Vagina (tissue), 2 donors: Measurements from ENCODE around the gene MKI67. TPM values are rescaled to one million over a fixed set of nuclear protein-coding genes. Genes with fewer than 3 reads are reported as not detected.
"Not testable (repeated sequence)": the region's sequence is repeated elsewhere in the genome, so short reads cannot be mapped to it uniquely, and the experiment has no call there.

ENCODE experiments used
- DNase-seq, 2 donors: peaks; one replicate each; pipeline ENCODE4 v3.0.0-alpha.2; 2017; ENCODE audit errors: extremely low spot score in 2 of 2
- H3K27ac ChIP-seq: fragments of 200-600 bp; sonication (generic); one replicate; pipeline ENCODE4 v1.5.1; 2019
- H3K27me3 ChIP-seq: fragments of 200-600 bp; sonication (generic); one replicate; pipeline ENCODE4 v1.5.1; 2019
- H3K36me3 ChIP-seq, 2 donors: fragments of 200-600 bp; sonication (generic); one replicate each; pipeline ENCODE4 v1.5.1; 2017 to 2019
- H3K4me1 ChIP-seq: fragments of 200-600 bp; sonication (generic); one replicate; pipeline ENCODE4 v1.5.1; 2019
- H3K4me3 ChIP-seq, 2 donors: fragments of 200-600 bp; sonication (generic); 1 replicate in 1 of 2; 2 replicates in 1 of 2; pipeline ENCODE4 v1.5.1; 2016 to 2019
- H3K9me3 ChIP-seq: fragments of 200-600 bp; sonication (generic); one replicate; pipeline ENCODE4 v1.5.1; 2019
- POLR2A ChIP-seq, 2 donors: fragments of 450-650 bp; IDR thresholded peaks; one replicate each; pipeline ENCODE4 v1.6.1; 2017; ENCODE audit warnings: antibody characterized with exemption in 2 of 2, mild to moderate bottlenecking in 2 of 2, moderate library complexity in 2 of 2
- POLR2AphosphoS5 ChIP-seq, 2 donors: sonication (generic); formaldehyde crosslinking; IDR thresholded peaks; one replicate each; pipeline ENCODE4 v1.9.0; 2017; ENCODE audit warnings: antibody characterized with exemption in 2 of 2, mild to moderate bottlenecking in 2 of 2, low read depth in 1 of 2; ENCODE audit not compliant: insufficient read depth in 1 of 2
- intact Hi-C: fragments of 100-400 bp; cut with DNase I; formaldehyde crosslinking; loops from one replicate; pipeline ENCODE4 v1.15.1; 2023
- total RNA-seq: library from RNA; depleted of rRNA; stranded (reverse); fragments of >200 nt; gene quantifications from one replicate; pipeline ENCODE4 v1.2.3, GENCODE V29; 2016
- TF ChIP-seq, protein P1 (sequence below), 3 experiments: fragments of 450-650 bp in 2 of 3; fragments of 200-600 bp in 1 of 3; sonication (generic) in 1 of 3; IDR thresholded peaks; one replicate each; pipeline ENCODE4 v1.5.1; 2017 to 2019; ENCODE audit warnings: antibody characterized with exemption in 3 of 3, mild to moderate bottlenecking in 2 of 3, moderate library complexity in 2 of 3

MKI67 gene
- total RNA-seq, 1 donor from 2014 or later, result 11.5 TPM

DNA sequence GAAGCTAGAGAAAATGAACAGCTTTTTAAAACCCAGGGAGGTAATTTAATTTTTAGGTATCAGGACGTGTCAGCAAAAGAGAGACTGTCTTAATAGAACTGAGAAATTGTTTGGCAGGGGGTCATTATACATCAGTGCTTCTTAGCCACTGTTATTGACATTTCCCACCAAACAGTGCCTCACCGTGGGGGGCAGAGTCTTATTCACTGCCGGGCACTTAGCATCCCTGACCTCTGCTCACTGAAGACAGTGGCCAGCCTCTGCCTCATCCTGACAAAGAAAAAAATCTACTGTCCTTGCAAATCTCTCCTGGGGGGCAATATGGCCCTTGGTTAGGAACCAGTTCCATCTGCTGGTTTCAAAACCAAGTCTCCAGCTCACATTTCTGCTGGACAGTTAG is 14.2 kb upstream of the MKI67 start:
- no peaks in the 10 kb centered on the region for H3K27me3 ChIP-seq
- no peak overlapping the region for H3K27ac ChIP-seq
- TF ChIP-seq POLR2A (IDR thresholded peaks at IDR 0.05) (no peak), POLR2AphosphoS5 (IDR thresholded peaks at IDR 0.05; ENCODE audit: insufficient read depth in 1 of 2, low read depth in 1 of 2) (no peak)
- TF ChIP-seq, protein P1, sequence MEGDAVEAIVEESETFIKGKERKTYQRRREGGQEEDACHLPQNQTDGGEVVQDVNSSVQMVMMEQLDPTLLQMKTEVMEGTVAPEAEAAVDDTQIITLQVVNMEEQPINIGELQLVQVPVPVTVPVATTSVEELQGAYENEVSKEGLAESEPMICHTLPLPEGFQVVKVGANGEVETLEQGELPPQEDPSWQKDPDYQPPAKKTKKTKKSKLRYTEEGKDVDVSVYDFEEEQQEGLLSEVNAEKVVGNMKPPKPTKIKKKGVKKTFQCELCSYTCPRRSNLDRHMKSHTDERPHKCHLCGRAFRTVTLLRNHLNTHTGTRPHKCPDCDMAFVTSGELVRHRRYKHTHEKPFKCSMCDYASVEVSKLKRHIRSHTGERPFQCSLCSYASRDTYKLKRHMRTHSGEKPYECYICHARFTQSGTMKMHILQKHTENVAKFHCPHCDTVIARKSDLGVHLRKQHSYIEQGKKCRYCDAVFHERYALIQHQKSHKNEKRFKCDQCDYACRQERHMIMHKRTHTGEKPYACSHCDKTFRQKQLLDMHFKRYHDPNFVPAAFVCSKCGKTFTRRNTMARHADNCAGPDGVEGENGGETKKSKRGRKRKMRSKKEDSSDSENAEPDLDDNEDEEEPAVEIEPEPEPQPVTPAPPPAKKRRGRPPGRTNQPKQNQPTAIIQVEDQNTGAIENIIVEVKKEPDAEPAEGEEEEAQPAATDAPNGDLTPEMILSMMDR (IDR thresholded peaks at IDR 0.05), result no peak
- no peaks in the 10 kb centered on the region for H3K36me3 ChIP-seq
- intact Hi-C loops, result no loop called here
- DNase-seq, result no peak
- no peak overlapping the region for H3K4me3 ChIP-seq
- H3K9me3 ChIP-seq, result no peaks in the 10 kb centered on the region
- no peaks in the 10 kb centered on the region for H3K4me1 ChIP-seq

DNA sequence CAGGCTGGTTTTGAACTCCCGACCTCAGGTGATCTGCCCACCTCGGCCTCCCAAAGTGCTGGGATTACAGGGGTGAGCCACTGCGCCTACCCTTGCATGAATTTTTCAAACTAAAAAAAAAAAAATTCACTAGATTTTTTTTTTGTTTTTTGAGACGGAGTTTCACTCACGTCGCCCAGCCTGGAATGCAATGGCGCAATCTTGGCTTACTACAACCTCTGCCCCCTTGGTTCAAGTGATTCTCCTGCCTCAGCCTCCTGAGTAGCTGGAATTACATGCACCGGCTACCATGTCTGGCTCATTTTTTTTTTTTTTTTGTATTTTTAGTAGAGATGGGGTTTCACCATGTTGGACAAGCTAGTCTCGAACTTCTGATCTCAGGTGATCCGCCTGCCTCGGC is 12.2 kb upstream of the MKI67 start:
- not testable (repeated sequence) for H3K9me3 ChIP-seq

GRCh38 chr10:128137877-128138276 is 11.7 kb upstream of the MKI67 start:
- intact Hi-C loops, result no loop called here
- Histone ChIP-seq H3K27ac (no peak overlapping the region), H3K9me3 (no peaks in the 10 kb centered on the region), H3K4me1 (no peaks in the 10 kb centered on the region), H3K36me3 (no peaks in the 10 kb centered on the region), H3K4me3 (no peak overlapping the region), H3K27me3 (no peaks in the 10 kb centered on the region)
- no peak for DNase-seq
- TF ChIP-seq POLR2A (IDR thresholded peaks at IDR 0.05), result no peak
- TF ChIP-seq, protein P1 (IDR thresholded peaks at IDR 0.05), result no peak
- TF ChIP-seq POLR2AphosphoS5 (IDR thresholded peaks at IDR 0.05; ENCODE audit: insufficient read depth in 1 of 2, low read depth in 1 of 2), result no peak

More for the DNA sequence above, 12.2 kb upstream of the MKI67 start:
- H3K27me3 ChIP-seq, H3K36me3 ChIP-seq, H3K4me3 ChIP-seq, DNase-seq, H3K4me1 ChIP-seq, intact Hi-C loops, H3K27ac ChIP-seq: not testable (repeated sequence)

- H3K36me3 ChIP-seq, result no peaks in the 10 kb centered on the region
- peaks cover 18% of the 10 kb centered on the region for H3K4me1 ChIP-seq
- DNase-seq, result no peak
- intact Hi-C loops, result no loop called here
- no peaks in the 10 kb centered on the region for H3K9me3 ChIP-seq
- no peak overlapping the region for H3K4me3 ChIP-seq
- H3K27ac ChIP-seq, result no peak overlapping the region
- no peaks in the 10 kb centered on the region for H3K27me3 ChIP-seq
- TF ChIP-seq POLR2AphosphoS5 (IDR thresholded peaks at IDR 0.05; ENCODE audit: insufficient read depth in 1 of 2, low read depth in 1 of 2) (no peak), POLR2A (IDR thresholded peaks at IDR 0.05) (no peak)
- TF ChIP-seq, protein P1 (IDR thresholded peaks at IDR 0.05), result no peak
Measured at GRCh38 chr10:128130051-128130450, 3.8 kb upstream of the MKI67 start.

DNA sequence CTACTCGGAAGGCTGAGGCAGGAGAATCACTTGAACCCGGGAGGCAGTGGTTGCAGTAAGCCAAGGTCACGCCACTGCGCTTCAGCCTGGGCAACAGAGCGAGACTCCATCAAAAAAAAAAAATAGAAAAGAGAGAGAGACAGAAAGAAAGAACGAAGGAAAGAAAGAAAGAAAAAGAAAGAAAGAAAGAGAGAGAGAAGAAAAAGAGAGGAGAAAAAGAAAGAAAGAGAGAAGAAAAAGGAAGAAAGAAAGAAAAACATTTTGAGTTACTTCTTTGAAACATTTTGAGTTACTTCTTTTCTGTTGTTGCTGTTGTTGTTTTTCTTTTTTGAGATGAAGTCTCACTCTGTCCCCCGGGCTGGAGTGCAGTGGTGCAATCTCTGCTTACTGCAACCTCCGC is 2.4 kb upstream of the MKI67 start:
- H3K4me3 ChIP-seq, result no peak overlapping the region
- peaks cover 21% of the 10 kb centered on the region for H3K4me1 ChIP-seq
- H3K27me3 ChIP-seq, result no peaks in the 10 kb centered on the region
- H3K27ac ChIP-seq, result no peak overlapping the region
- TF ChIP-seq POLR2A (IDR thresholded peaks at IDR 0.05) (no peak), POLR2AphosphoS5 (IDR thresholded peaks at IDR 0.05; ENCODE audit: insufficient read depth in 1 of 2, low read depth in 1 of 2) (no peak)
- TF ChIP-seq, protein P1 (IDR thresholded peaks at IDR 0.05), result no peak
- no peaks in the 10 kb centered on the region for H3K9me3 ChIP-seq
- DNase-seq, result no peak
- H3K36me3 ChIP-seq, result no peaks in the 10 kb centered on the region
- intact Hi-C loops, result no loop called here
